Peyer's patch (tissue), 4 donors: ENCODE data around the gene PLAGL2.
"Not testable (repeated sequence)": the region's sequence is repeated elsewhere in the genome, so short reads cannot be mapped to it uniquely, and the experiment has no call there.

ENCODE experiments used
- CTCF ChIP-seq, 6 experiments: fragments of 450-650 bp in 4 of 6; fragments of 200-600 bp in 2 of 6; sonication (generic) in 1 of 6; IDR thresholded peaks; one replicate each; pipeline ENCODE4 v1.5.1; 2017 to 2019; ENCODE audit warnings: antibody characterized with exemption in 6 of 6, mild to moderate bottlenecking in 3 of 6, moderate library complexity in 1 of 6
- POLR2A ChIP-seq, 2 donors: fragments of 450-650 bp; IDR thresholded peaks; one replicate each; pipeline ENCODE4 v1.5.1; 2017; ENCODE audit warnings: antibody characterized with exemption in 2 of 2, mild to moderate bottlenecking in 2 of 2, moderate library complexity in 2 of 2

GRCh38 chr20:32177696-32178095 lies 29.8 kb downstream of the PLAGL2 start:
- not testable (repeated sequence) for TF ChIP-seq CTCF, POLR2A (IDR thresholded peaks at IDR 0.05)
